A673 (cell line): ENCODE measurements around the gene ZNF600.
"Not testable (repeated sequence)": the region's sequence is repeated elsewhere in the genome, so short reads cannot be mapped to it uniquely, and the experiment has no call there.

Source experiments
- CTCF ChIP-seq: fragments of 300-800, 200-600 bp; sonication (generic); conservative IDR thresholded peaks from 2 replicates; pipeline ENCODE4 v1.5.1; 2017; ENCODE audit warnings: low read depth, mild to moderate bottlenecking, antibody characterized with exemption, low read length, moderate library complexity, mixed read lengths
- EZH2 ChIP-seq: fragments of 200-600 bp; sonication (generic); IDR thresholded peaks from 2 replicates; pipeline ENCODE4 v1.6.1; 2017; ENCODE audit warnings: borderline replicate concordance, low read depth, mild to moderate bottlenecking, mixed read lengths, antibody characterized with exemption, low read length; ENCODE audit not compliant: poor library complexity, severe bottlenecking

- not testable (repeated sequence) for TF ChIP-seq EZH2, CTCF
Observed at GRCh38 chr19:52821204-52821960, 34.8 kb upstream of the ZNF600 start, which contains the start of gene ZNF28.
